GM19193 (cell line): ENCODE results near the gene MVD.

Source experiments
- POLR2A ChIP-seq: IDR thresholded peaks from 4 replicates; pipeline ENCODE4 v1.6.1; 2011; ENCODE audit not compliant: insufficient read depth, insufficient read length; ENCODE audit errors: extremely low read depth

The MVD gene

DNA sequence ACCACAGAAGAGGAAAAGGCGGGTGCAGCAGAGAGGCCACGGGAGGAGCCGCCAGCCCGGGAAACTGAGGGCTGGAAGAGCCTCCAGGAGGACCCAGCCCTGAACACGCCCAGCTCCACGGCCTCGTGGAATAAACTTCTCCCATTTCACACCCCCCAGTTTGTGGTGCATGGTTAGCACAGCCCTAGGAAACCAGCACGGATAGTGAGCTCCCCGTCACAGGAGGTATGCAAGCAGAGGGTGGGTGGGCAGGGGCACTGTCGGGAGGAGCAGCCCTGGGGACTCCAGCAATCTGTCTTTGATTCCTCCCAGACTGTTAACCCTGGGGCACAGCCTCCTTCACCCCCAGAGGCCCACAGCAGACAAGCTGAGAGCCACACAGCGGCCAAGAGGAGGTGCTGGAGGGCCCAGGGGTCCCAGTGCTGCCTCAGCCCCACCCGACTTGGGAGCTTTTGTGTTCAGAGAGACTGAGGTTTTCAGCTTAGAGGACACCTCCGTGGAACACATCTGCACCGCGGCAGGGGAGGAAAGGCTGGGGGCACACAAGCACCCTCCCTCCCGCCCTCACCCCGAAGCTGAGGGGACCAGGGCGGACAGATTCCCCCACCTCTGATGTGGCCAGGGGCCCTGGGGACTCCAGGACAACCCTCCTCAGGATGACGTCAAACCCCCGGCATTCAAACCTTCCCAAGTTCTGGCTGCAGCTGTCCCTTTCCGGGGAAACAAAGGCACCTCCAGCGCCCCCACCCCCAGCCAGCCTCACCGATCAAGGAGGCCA, 26.2 kb downstream of the MVD start:
- no peak for TF ChIP-seq POLR2A

GRCh38 chr16:88635671-88636319, 27.1 kb downstream of the MVD start:
- no peak for TF ChIP-seq POLR2A

DNA sequence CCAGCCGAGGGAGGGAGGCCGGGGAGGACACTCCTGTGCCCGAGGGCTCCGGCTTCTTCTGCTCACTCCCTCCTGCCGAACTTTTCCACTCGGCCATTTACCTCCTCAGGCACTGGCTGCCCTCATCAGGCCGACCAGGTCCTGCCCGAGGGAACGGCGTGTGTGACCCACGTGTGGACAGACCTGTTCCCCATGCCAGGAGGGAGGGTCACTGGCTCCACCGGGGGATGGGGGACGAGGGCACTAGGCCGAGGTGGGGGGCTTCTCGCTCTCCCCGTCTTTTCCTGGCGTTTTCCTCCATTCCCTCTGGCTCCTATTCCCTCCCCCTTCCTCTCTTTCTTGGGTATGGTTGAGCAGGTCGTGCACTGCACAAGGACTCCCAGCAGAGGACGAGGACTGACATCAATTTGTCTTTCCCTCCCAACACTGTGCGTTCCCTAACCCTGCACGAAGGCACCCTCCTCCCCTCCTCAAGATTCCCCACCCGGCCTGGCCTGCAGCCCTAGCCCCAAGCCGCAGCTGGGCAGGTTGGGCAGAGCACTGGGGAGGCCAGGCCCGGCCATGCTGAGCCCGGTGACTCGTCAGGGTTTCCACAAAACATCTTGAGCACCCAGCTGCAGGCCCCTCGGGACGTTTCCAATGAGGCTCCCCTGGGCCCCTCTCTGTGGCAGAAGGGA, 27.8 kb downstream of the MVD start:
- TF ChIP-seq POLR2A = no peak

DNA sequence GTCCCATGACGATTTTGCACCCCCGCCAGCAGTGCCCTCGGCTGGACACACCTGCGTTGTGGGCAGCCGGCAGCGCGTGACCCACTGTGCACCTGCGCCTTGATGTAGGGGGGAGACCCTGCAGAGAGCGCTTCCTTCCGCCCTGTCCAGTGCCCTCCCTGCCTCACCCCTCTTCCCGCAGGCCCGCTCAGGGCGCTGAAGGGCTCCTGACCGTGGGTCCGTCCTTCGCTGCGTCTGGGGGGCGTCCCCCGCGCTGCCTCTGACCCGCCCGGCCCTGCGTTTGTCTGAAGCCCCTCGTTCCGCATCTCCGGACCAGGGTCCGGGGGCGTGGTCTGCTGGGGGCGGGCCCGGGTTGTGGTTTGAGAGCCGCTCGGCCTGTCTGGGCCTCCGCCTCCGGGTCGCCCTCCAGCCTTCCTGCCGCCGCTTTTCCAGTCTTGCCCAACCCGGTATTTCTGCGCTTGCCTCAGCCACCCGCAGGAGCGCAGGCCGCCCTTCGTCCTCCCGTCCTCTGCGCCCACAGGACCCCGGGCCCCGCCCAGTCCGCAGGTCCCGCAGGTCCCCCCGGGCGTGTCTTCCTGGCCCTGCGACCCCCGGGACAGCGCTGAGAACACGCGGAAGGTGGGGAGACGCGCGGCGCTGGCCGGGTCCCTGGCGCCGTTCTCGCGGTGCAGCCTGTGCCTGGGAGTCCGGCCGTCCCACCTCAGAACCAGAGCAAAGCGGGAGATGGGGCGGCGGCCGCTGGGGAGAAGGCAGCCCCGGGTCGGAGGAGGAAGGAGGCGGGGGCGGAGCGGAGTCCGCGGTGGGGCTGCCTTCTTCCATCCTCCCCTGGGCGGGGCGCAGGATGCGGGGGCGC, 28.5 kb downstream of the MVD start:
- peak; percentile 44 for TF ChIP-seq POLR2A

DNA sequence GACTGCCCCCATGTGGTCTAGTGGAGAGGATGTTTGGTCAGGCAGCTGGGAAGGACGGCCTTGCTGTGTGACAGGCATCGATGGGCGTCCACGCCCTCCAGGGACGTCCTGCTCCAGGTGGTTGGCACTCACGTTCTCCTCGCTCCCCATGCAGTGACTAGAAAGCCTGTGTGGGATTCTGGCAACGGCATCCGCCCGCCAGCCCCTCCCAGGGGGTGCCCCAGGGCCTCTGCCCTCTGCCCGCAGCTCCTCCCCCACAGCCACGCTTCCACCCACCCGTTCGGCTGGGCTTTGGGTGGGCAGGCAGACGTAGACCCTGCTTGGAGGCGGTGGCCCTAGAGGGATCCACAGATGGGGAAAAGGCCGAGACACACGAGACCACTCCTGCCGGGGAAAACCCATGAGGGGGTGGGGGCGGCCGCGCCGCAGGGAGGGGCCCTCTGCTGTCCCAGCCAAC, 29.2 kb downstream of the MVD start:
- no peak for TF ChIP-seq POLR2A

DNA sequence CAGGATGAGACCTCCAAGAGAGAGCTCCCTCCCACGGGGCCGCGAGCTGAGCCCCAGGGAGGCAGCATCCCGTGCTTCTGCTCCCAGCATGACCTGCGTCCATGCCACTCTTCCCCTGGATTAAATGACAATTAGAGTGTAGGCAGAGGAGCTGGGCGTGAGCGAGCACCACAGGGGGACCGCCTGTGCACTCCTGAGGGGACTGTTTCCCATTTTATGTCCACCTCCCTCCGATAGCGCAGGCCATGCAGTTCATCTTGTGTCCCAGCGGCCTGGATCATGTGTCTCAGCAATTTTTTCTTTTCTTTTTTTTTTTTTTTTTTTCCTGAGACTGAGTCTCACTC, 30.3 kb downstream of the MVD start:
- TF ChIP-seq POLR2A = no peak

DNA sequence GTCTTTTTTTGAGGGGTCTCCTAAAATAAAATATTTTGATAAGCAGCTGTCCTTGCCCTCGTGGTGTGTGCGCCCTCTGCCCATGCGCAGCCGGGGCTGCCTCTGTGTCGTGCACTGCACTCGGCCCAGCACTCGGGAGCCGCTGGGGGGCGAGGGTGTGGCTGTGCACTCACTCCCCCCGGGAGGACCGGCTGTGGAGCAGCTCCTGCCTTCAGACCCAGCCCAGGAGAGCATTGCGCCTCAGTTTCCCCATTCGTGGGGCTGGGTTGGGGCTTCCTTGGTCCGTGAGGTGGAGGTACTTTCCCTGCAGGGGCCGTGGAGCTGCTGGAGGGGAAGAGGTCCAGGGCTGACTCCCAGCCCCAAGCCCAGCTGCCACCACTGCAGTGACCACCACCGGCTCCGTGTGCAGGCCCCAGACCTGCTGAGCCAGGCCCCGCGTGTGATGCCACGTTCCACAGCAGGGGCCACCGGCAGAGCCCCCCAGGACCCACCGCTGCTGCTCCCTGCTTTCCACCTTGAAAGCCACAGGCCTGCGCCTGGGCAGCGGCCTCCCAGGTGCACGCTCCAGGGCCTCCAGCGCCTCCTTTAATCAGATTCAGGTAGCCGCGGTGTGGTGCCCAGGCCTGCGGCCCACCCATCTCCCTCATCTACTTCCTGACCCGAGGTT, 30.8 kb downstream of the MVD start:
- no peak for TF ChIP-seq POLR2A

- no peak for TF ChIP-seq POLR2A
Observed at GRCh38 chr16:88631384-88631783, 31.5 kb downstream of the MVD start.

DNA sequence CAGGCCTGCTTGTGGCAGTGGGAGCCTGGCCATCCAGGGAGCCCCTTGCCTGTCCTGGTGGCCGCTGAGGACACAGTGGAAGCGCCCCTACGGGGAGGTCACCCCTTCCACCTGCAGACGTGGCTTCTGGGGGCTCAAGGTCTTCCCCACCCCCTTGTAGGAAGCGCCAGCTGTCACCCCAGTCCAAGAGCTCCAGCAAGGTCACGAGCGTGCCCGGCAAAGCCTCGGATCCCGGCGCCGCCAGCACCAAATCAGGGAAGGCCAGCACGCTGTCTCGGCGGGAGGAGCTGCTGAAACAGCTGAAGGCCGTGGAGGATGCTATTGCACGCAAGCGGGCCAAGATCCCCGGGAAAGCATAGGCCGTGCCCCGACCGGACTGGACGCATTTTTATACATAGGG, 31.9 kb downstream of the MVD start:
- TF ChIP-seq POLR2A = no peak

- TF ChIP-seq POLR2A = no peak
Observed at GRCh38 chr16:88630433-88630832, 32.5 kb downstream of the MVD start.

GRCh38 chr16:88629835-88630234, 33.1 kb downstream of the MVD start:
- TF ChIP-seq POLR2A = no peak

DNA sequence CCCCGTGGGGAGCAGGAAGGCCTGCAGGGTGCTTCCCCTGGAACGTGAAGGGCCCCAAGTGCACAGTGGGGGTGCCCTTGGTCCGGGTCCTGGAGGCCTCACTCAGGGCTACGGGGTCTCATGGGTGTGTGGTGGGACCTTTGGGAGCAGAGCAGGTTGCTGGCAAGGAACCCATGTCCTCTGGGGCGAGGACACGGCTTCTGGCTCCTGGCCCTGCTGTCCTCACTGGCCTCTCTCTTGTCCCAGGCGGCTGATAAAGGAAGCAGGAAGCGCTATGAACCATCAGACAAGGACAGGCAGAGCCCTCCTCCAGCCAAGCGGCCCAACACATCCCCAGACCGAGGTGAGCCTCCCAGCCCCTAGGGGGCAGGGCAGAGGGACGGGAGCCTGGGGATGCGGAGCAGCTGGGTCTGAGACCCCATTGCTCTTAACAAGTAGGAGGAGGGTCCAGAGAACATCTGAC, 34.3 kb downstream of the MVD start:
- TF ChIP-seq POLR2A = no peak

GRCh38 chr16:88627531-88628411, 35.1 kb downstream of the MVD start:
- TF ChIP-seq POLR2A = no peak

- TF ChIP-seq POLR2A = no peak
Observed at GRCh38 chr16:88626646-88627045, 36.2 kb downstream of the MVD start.

GRCh38 chr16:88624977-88625576, 37.8 kb downstream of the MVD start:
- TF ChIP-seq POLR2A = no peak
